Measurements from ENCODE around the gene UBXN11.

DNA sequence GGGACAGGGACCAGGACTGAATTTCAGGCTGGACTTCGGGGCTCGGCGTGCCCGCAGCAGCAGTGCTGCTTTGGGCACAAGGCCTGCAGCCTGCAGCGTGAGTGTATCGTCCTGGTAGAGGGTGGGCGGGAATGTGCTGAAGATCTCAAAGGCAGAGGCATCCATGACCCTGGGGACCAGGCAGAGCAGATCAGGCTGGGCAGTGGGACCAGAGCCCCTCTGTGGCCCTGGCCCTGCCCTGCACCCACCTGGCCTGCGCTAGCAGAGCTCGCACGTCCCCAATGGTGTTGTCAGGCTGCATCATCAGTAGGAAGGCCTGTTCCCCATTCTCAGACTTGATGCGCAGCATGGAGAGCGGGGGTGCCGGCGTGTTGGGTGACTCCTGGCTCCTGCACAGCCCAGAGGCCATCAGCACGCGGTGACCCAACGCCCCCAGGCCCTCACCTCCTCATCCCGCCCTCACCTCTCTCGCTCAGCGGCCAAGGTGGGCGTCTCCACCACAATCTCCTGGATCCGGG lies 24.0 kb downstream of the UBXN11 start:
- TF ChIP-seq, protein P1, sequence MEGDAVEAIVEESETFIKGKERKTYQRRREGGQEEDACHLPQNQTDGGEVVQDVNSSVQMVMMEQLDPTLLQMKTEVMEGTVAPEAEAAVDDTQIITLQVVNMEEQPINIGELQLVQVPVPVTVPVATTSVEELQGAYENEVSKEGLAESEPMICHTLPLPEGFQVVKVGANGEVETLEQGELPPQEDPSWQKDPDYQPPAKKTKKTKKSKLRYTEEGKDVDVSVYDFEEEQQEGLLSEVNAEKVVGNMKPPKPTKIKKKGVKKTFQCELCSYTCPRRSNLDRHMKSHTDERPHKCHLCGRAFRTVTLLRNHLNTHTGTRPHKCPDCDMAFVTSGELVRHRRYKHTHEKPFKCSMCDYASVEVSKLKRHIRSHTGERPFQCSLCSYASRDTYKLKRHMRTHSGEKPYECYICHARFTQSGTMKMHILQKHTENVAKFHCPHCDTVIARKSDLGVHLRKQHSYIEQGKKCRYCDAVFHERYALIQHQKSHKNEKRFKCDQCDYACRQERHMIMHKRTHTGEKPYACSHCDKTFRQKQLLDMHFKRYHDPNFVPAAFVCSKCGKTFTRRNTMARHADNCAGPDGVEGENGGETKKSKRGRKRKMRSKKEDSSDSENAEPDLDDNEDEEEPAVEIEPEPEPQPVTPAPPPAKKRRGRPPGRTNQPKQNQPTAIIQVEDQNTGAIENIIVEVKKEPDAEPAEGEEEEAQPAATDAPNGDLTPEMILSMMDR (IDR thresholded peaks at IDR 0.05; ENCODE audit: low read depth, low read length): no peak
- no peak for TF ChIP-seq EZH2phosphoT487 (IDR thresholded peaks at IDR 0.05; ENCODE audit: low read depth)

Data from OCI-LY3 (cell line).